PFSK-1 (cell line): ENCODE data around the gene SSTR3.
A peak's percentile ranks its signal among the peaks of the same experiment; 100 is the strongest.

Source experiments
- POLR2AphosphoS5 ChIP-seq: IDR thresholded peaks from 2 replicates; pipeline ENCODE4 v1.6.1; 2012; ENCODE audit warnings: low read depth, mild to moderate bottlenecking, control low read depth, low read length, moderate library complexity
- SIN3A ChIP-seq: IDR thresholded peaks from 2 replicates; pipeline ENCODE4 v1.6.1; 2012; ENCODE audit warnings: mild to moderate bottlenecking, low read length, moderate library complexity, borderline replicate concordance; ENCODE audit not compliant: insufficient read depth

GRCh38 chr22:37242395-37242918 is 30.2 kb upstream of the SSTR3 start:
- TF ChIP-seq SIN3A (no peak), POLR2AphosphoS5 (0 out of 2 replicates have a peak, but pooled peaks have one; percentile 22)
